Naive B cell (primary cell): ENCODE data around the gene FAM169A. TPM values are rescaled to one million over a fixed set of nuclear protein-coding genes. Genes with fewer than 3 reads are reported as not detected.
"Not testable (repeated sequence)": the region's sequence is repeated elsewhere in the genome, so short reads cannot be mapped to it uniquely, and the experiment has no call there.

ENCODE experiments used
- ATAC-seq, 2 donors: fragments of 150-1000 bp; cut with Tn5 transposase; 2 replicates each; pipeline ENCODE4 v1.10.0; 2021; ENCODE audit warnings: low read depth in 2 of 2, mild to moderate bottlenecking in 2 of 2, moderate library complexity in 2 of 2
- DNase-seq: peaks from one replicate; pipeline ENCODE4 v3.0.0; 2022
- H3K27ac Mint-ChIP-seq, 6 donors: one replicate each; pipeline ENCODE4 v1.8.0; 2020 to 2022; ENCODE audit warnings: mild to moderate bottlenecking in 6 of 6, mixed read lengths in 6 of 6, moderate library complexity in 5 of 6, inconsistent platforms in 2 of 6
- H3K27me3 Mint-ChIP-seq, 3 donors: one replicate each; pipeline ENCODE4 v1.8.0; 2021 to 2022; ENCODE audit warnings: mixed read lengths in 3 of 3, mild to moderate bottlenecking in 1 of 3
- H3K36me3 Mint-ChIP-seq, 2 donors: one replicate each; pipeline ENCODE4 v1.8.0; 2020 to 2022; ENCODE audit warnings: mixed read lengths in 2 of 2, inconsistent platforms in 1 of 2, mild to moderate bottlenecking in 1 of 2
- H3K4me1 Mint-ChIP-seq, 3 donors: one replicate each; pipeline ENCODE4 v1.8.0; 2020 to 2022; ENCODE audit warnings: mixed read lengths in 3 of 3, inconsistent platforms in 1 of 3, mild to moderate bottlenecking in 1 of 3, moderate library complexity in 1 of 3
- H3K4me3 Mint-ChIP-seq, 8 donors: one replicate each; pipeline ENCODE4 v1.8.0; 2020 to 2022; ENCODE audit warnings: mild to moderate bottlenecking in 8 of 8, mixed read lengths in 8 of 8, moderate library complexity in 8 of 8, inconsistent platforms in 2 of 8
- H3K9me3 Mint-ChIP-seq, 7 donors: one replicate each; pipeline ENCODE4 v1.8.0; 2020 to 2022; ENCODE audit warnings: mixed read lengths in 7 of 7, mild to moderate bottlenecking in 5 of 7, inconsistent platforms in 2 of 7, moderate library complexity in 1 of 7
- polyA plus RNA-seq, 6 donors: library from polyadenylated mRNA; unstranded; fragments of 300-500 nt; fragmentation: Illumina TruSeq; gene quantifications; one replicate each; pipeline ENCODE4 v1.2.3, GENCODE V29; 2021; ENCODE audit warnings: low read depth in 6 of 6

Gene FAM169A
- polyA plus RNA-seq, 6 donors from 2014 or later = 3.0 to 9.2 (median 7.5) TPM

- peak overlapping the region in 1 of 8 donors; percentile 89 for H3K4me3 Mint-ChIP-seq
- no peak for ATAC-seq
Observed at GRCh38 chr5:74862221-74862620, 4.0 kb downstream of the FAM169A start.

DNA sequence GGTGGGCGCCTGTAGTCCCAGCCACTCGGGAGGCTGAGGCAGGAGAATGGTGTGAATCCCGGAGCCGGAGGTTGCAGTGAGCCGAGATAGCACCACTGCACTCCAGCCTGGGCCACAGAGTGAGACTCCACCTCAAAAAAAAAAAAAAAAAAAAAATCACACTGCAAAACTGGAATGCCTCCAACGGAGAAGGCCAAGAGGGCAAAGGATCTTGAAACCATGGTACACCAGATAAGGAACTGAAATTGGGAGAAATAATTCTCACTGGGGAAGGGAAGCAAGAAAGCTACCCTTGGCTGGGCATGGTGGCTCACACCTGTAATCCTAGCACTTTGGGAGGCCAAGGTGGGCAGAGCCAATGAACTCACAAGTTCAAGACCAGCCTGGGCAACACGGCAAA is 9.2 kb downstream of the FAM169A start:
- not testable (repeated sequence) for H3K4me3 Mint-ChIP-seq, ATAC-seq, H3K27me3 Mint-ChIP-seq, DNase-seq, H3K27ac Mint-ChIP-seq, H3K36me3 Mint-ChIP-seq
- Mint-ChIP-seq H3K4me1 (peaks cover 13 to 35% (median 19%) of the 10 kb centered on the region in 3 donors), H3K9me3 (peaks cover 0 to 11% (median 2%) of the 10 kb centered on the region in 7 donors)

More at GRCh38 chr5:74862221-74862620, 4.0 kb downstream of the FAM169A start:
- Mint-ChIP-seq H3K36me3 (peaks cover 0 to 4% of the 10 kb centered on the region in 2 donors), H3K4me1 (peaks cover 21 to 51% (median 32%) of the 10 kb centered on the region in 3 donors), H3K27ac (peak overlapping the region in 1 of 6 donors; percentile 7), H3K27me3 (peaks cover 0 to 5% (median 0%) of the 10 kb centered on the region in 3 donors), H3K9me3 (no peaks in the 10 kb centered on the region)
- no peak for DNase-seq

DNA sequence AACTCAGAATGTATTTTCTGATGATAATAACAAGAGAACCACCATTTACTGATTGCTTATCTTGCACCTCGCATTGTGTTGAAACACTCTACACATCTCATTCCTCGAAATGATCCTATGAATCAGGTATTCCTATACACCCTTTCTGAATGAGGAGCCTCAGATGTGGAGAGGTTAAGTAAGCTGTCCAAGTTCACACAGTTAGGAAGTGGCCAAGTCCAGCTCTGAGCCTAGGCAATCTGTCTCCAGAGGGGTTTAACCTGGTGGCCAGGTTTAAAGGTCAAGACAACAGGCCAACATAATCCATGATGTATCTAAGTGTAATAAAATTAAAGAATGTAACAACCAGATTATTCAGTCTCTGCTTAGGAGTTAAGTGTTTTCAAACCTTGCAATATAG is 12.9 kb downstream of the FAM169A start:
- peaks cover 0 to 11% (median 2%) of the 10 kb centered on the region in 7 donors for H3K9me3 Mint-ChIP-seq
- no peaks in the 10 kb centered on the region for H3K27me3 Mint-ChIP-seq
- H3K27ac Mint-ChIP-seq = no peak overlapping the region
- ATAC-seq = no peak
- peaks cover 23 to 41% (median 24%) of the 10 kb centered on the region in 3 donors for H3K4me1 Mint-ChIP-seq
- H3K4me3 Mint-ChIP-seq = no peak overlapping the region
- H3K36me3 Mint-ChIP-seq = no peaks in the 10 kb centered on the region
- no peak for DNase-seq

DNA sequence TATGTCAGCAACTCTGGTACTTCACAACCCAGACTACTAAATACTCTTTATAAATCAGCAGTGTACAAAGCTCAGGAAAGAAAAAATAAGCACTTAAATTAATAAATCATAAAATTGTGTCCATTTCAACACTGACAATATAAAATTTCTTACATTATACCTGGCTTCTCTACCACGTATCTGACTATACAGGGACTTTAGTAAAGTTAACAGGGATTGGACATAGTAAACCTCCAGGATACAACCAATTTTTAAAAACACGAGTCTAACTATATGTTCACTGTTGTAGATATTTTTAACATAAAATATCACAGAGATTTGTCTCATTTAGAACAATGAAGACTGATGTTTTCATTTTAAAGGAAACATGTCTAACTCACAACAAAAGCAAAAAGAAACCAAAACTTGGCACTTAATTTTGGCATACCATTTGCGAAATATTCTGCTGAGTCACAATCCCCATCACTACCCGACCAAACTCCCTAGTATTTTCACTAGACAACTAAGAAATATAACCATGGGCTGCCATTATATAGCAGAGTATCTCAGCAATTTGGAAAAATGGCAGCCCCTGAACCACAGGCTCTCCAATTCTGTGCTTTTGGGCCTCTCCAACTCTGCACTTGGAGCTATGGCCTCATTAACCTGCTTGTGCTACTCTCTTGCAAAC is 14.4 kb downstream of the FAM169A start:
- no peak for DNase-seq
- peaks cover 0 to 11% (median 2%) of the 10 kb centered on the region in 7 donors for H3K9me3 Mint-ChIP-seq
- H3K27me3 Mint-ChIP-seq = no peaks in the 10 kb centered on the region
- peak overlapping the region; percentile 26 to 82 (median 64) for H3K4me3 Mint-ChIP-seq
- no peaks in the 10 kb centered on the region for H3K36me3 Mint-ChIP-seq
- H3K4me1 Mint-ChIP-seq = peaks cover 29 to 50% (median 30%) of the 10 kb centered on the region in 3 donors
- peak overlapping the region in 4 of 6 donors; percentile 4 to 70 (median 50) for H3K27ac Mint-ChIP-seq
- no peak for ATAC-seq

DNA sequence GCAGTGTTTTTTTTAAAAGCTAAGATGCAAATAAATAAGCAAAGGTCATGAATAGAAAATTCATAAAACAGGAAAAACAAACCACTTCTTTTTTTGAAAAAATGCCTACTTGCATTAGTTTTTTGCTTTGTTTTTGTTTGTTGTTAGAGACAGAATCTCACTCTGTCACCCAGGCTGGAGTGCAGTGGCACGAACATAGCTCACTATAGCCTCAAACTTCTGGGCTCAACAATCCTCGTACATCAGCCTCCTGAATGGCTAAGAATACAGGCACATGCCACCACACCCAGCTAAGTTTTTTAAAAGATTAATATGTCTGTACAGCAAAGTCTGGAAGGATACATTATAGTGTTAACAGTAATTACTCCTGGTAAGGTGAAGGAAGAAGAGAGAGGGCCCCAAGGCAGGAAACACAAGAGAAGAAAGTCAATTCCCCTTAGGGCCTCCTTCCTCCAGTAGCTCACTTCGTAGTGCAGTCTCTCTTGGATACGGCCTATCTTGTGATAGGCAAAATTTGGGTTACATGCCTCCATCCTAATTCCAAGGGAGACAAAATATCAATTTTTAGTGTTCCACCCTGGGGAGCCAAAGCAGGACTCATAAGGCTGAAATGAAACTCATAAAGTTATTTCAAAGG is 15.3 kb downstream of the FAM169A start:
- no peaks in the 10 kb centered on the region for H3K27me3 Mint-ChIP-seq
- H3K4me3 Mint-ChIP-seq = peak overlapping the region in 6 of 8 donors; percentile 14 to 82 (median 50)
- ATAC-seq (peak in 1 of 2 donors; percentile 28), DNase-seq (no peak)
- H3K4me1 Mint-ChIP-seq = peaks cover 30 to 53% (median 32%) of the 10 kb centered on the region in 3 donors
- H3K27ac Mint-ChIP-seq = peak overlapping the region in 3 of 6 donors; percentile 12 to 70 (median 67)
- H3K9me3 Mint-ChIP-seq = peaks cover 0 to 5% (median under 1%) of the 10 kb centered on the region in 7 donors
- no peaks in the 10 kb centered on the region for H3K36me3 Mint-ChIP-seq

- Mint-ChIP-seq H3K27ac (peak overlapping the region in 1 of 6 donors; percentile 12), H3K4me1 (peaks cover 30 to 53% (median 32%) of the 10 kb centered on the region in 3 donors)
Observed at GRCh38 chr5:74850030-74850429, 16.2 kb downstream of the FAM169A start.

GRCh38 chr5:74848553-74849025 is 17.6 kb downstream of the FAM169A start:
- Mint-ChIP-seq H3K9me3 (peaks cover 0 to 2% (median 0%) of the 10 kb centered on the region in 7 donors), H3K36me3 (no peaks in the 10 kb centered on the region), H3K27me3 (no peaks in the 10 kb centered on the region), H3K27ac (peak overlapping the region in 1 of 6 donors; percentile 35), H3K4me1 (peaks cover 30 to 55% (median 32%) of the 10 kb centered on the region in 3 donors), H3K4me3 (no peak overlapping the region)
- no peak for ATAC-seq
- no peak for DNase-seq

More at GRCh38 chr5:74850030-74850429, 16.2 kb downstream of the FAM169A start:
- ATAC-seq (no peak), DNase-seq (no peak)
- H3K36me3 Mint-ChIP-seq = no peaks in the 10 kb centered on the region
- H3K4me3 Mint-ChIP-seq = no peak overlapping the region
- peaks cover 0 to 5% (median 0%) of the 10 kb centered on the region in 7 donors for H3K9me3 Mint-ChIP-seq
- no peaks in the 10 kb centered on the region for H3K27me3 Mint-ChIP-seq

GRCh38 chr5:74839229-74839628 is 27.0 kb downstream of the FAM169A start:
- DNase-seq (peak; percentile 12), ATAC-seq (peak; percentile 28 to 56)
- Mint-ChIP-seq H3K27me3 (no peaks in the 10 kb centered on the region), H3K4me1 (peaks cover 5 to 15% (median 11%) of the 10 kb centered on the region in 3 donors), H3K9me3 (peaks cover 0 to 9% (median 2%) of the 10 kb centered on the region in 7 donors), H3K4me3 (no peak overlapping the region), H3K27ac (peak overlapping the region in 1 of 6 donors; percentile 82), H3K36me3 (peaks cover 17 to 29% of the 10 kb centered on the region in 2 donors)

DNA sequence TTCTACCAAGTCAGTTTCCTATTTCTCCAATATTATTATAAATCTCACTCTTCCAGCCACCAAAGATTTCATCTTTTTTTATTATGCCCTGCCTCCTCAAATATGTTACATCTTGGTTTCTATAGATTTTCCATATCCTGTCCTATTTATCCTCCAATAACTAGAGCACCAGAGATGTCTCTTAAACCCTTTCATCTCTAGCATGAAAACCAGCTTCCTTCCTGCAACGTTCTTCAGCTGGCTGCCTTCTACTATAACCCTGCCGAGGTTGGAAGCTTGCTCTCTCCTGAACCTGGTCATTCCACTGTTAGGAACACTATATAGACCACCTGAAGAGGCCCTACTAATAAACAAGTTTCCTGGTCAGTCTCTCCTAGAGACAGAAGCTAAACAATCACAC is 27.9 kb downstream of the FAM169A start:
- Mint-ChIP-seq H3K4me3 (no peak overlapping the region), H3K4me1 (peaks cover 5 to 11% (median 10%) of the 10 kb centered on the region in 3 donors), H3K27me3 (no peaks in the 10 kb centered on the region), H3K9me3 (peaks cover 0 to 9% (median 2%) of the 10 kb centered on the region in 7 donors), H3K27ac (peak overlapping the region in 1 of 6 donors; percentile 16), H3K36me3 (peaks cover 18 to 29% of the 10 kb centered on the region in 2 donors)
- ATAC-seq (no peak), DNase-seq (no peak)

- H3K27ac Mint-ChIP-seq = no peak overlapping the region
Observed at GRCh38 chr5:74837115-74837514, 29.1 kb downstream of the FAM169A start.

GRCh38 chr5:74833537-74834266 is 32.5 kb downstream of the FAM169A start:
- Mint-ChIP-seq H3K27me3 (no peaks in the 10 kb centered on the region), H3K27ac (no peak overlapping the region), H3K9me3 (peaks cover 0 to 5% (median 1%) of the 10 kb centered on the region in 7 donors), H3K4me1 (peaks cover 4 to 11% (median 5%) of the 10 kb centered on the region in 3 donors), H3K4me3 (no peak overlapping the region), H3K36me3 (peaks cover 18 to 34% of the 10 kb centered on the region in 2 donors)
- DNase-seq (no peak), ATAC-seq (no peak)

More at GRCh38 chr5:74837115-74837514, 29.1 kb downstream of the FAM169A start:
- Mint-ChIP-seq H3K27me3 (no peaks in the 10 kb centered on the region), H3K4me3 (no peak overlapping the region), H3K36me3 (peaks cover 18 to 29% of the 10 kb centered on the region in 2 donors), H3K9me3 (peaks cover 0 to 9% (median 2%) of the 10 kb centered on the region in 7 donors), H3K4me1 (peaks cover 4 to 11% (median 5%) of the 10 kb centered on the region in 3 donors)
- no peak for DNase-seq
- no peak for ATAC-seq

GRCh38 chr5:74829413-74829812 is 36.8 kb downstream of the FAM169A start:
- Mint-ChIP-seq H3K9me3 (no peaks in the 10 kb centered on the region), H3K4me1 (no peaks in the 10 kb centered on the region), H3K27me3 (no peaks in the 10 kb centered on the region), H3K27ac (no peak overlapping the region), H3K4me3 (no peak overlapping the region), H3K36me3 (peaks cover 3 to 7% of the 10 kb centered on the region in 2 donors)
- ATAC-seq (no peak), DNase-seq (no peak)

- Mint-ChIP-seq H3K4me1 (no peaks in the 10 kb centered on the region), H3K4me3 (no peak overlapping the region), H3K27me3 (no peaks in the 10 kb centered on the region), H3K9me3 (no peaks in the 10 kb centered on the region), H3K27ac (no peak overlapping the region), H3K36me3 (peaks cover 0 to 7% of the 10 kb centered on the region in 2 donors)
- ATAC-seq (no peak), DNase-seq (no peak)
Observed at GRCh38 chr5:74822288-74822687, 43.9 kb downstream of the FAM169A start.
